ENCODE results near the gene QSOX2. TPM values are rescaled to one million over a fixed set of nuclear protein-coding genes. Genes with fewer than 3 reads are reported as not detected.

QSOX2 gene
- polyA plus RNA-seq (2013, experiment 1 of 2; ENCODE audit: insufficient read length), result 21.4 TPM
- polyA plus RNA-seq (2013, experiment 2 of 2; ENCODE audit: insufficient read length), result 14.1 TPM

DNA sequence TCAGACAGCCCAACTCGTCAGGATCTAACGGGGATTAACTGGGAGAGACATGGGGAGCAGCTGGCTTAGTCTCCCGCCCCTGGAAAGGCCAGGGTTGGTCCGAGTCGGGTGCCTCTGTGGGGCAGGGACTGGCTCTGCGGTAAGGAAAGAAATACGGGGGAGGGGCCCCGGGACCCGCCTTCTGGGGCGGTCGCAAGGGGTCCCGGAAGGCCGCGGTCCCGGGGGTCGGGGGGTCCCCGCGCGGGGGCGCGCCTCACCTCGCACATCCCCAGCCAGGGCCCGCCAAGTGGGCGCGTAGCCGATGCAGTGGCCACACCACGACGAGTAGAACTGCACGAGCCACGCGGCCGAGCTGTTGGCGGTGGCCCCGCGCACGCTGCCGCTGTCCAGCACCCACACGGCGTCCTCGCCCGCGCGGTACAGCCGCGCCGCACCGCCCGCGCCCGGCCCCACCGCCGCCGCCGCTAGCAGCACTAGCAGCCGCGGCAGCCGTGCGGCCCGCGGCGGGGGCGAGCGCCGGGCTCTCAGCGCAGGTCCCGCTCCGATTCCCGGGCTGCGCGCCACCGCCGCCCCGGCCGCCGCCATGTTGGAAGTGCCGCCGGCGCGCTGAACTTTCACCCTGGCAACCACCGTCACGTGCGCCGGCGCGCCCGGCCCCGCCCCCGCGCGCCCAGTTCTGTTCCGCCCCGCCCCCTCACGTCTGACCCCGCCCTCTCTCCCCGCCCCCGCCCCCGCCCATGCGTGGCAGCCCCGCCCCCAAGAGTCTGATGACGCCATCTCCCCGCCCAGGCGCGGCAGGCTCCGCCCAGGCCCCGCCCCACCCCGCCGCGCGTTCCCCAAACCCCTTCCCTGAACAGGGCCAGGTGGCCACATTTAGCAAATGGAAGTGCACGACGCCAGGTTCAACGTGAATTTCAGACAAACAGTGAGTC, at the start of gene QSOX2:
Gene QSOX2, minus strand, starts transcription at position 594 of the 932 bp plus-strand sequence. Its CDS starts 9 bp downstream, at position 585.
- DNase-seq, result peak; percentile 69

DNA sequence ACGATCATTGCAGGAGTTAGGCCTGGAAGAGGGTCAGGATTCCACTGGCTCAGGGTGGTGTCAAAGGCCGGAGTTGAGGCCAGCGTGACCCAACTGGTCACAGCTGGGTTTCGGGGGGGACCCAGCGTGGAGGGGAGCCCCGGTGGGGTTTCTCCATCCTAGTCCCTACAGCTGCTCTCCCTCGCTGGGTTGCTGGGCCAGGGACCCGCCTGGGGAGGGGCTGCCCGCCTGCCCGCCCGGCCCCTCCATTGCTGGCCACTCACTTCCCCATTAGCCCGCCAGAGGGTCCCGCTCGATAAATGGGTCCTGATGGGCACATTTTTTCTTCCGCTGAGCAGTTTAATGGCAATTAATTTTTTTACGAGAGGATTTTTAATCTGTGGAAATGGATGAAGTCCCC, 49.4 kb upstream of the QSOX2 start:
- DNase-seq, result no peak

GRCh38 chr9:136294437-136294836, 48.8 kb upstream of the QSOX2 start:
- DNase-seq, result no peak

GRCh38 chr9:136293476-136294077, 48.0 kb upstream of the QSOX2 start:
- no peak for DNase-seq

GRCh38 chr9:136292591-136293448, 47.2 kb upstream of the QSOX2 start:
- DNase-seq, result no peak

GRCh38 chr9:136292026-136292538, 46.5 kb upstream of the QSOX2 start:
- no peak for DNase-seq

GRCh38 chr9:136291306-136292025, 45.9 kb upstream of the QSOX2 start:
- no peak for DNase-seq

- DNase-seq, result no peak
These were observed 44.9 kb upstream of the QSOX2 start for GRCh38 chr9:136290508-136291000.

DNA sequence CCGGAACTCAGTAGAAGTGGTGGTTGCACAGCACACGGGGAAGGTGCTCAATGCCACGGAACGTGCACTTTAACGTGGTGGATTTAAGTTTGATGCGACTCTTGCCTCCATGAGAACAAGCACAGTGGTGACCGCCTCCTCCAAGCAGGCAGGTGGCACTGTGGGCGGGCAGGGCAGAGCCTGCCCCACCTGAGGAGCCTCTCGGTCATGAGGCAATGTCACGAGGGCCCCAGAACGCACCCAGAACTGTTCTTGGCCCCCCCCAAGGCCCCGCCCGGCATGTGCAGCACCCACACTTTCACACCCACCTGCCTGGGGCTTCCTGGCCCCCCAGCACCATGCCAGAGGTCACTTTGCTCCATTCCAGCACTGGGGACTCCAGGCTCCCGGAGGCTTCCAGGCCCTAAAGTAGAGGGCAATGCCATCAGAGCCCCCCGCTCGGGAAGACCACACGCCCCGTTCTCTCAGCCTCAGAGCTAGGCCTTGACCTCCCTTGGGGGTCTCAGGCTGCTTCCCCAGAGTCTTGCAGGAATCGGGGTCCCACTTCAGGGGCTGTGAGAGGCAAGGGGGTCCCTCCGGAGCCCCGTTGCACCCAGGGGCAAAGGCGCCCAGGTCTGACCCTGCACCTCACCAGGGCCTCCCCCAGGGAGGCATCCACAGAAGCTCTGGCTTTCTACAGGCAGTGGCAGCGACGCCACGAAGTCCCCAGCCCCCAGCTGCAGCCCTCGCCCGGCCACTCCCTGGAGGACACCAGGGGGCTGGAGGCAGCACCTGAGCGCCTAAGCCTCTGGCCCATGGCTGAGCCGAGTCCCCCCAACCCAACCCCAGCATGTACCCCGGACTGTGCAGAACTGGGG, 44.3 kb upstream of the QSOX2 start:
- no peak for DNase-seq

DNA sequence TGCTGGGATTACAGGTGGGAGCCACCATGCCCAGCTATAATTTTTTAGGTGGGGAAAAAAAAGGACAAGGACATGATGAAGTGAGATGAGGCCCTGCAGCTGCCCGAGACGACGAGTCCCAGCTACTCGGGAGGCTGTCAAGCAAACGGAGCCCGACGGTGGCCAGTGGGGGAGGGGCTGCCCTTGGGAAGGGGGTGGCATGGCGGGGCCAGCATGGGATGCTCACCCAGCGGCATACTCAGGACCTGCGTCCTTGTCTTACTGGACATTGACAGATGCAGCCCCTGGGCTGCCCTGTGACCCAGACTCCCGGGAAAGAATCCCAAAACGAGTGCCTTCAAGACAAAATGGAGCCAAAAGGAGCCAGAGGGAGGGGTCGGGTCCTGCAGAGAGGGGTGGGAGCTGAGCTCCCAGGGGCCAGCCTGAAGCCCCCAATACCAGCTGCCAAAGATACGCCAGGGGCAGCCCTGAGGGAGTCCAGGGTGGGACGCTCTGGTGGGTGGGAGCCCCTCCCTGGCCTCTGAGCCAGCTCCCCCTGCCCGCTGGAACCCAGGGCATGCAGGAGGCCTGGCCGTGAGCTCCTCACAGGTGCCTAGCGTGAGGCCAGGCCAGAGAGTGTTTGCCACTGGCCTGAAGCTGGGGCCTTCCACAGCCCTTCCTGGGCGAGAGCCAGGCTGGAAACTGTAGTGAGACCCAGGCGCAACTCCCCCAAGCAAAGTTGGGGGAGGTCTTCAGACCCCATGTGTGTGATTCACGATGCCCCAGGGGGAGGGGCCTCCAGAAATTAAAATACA, 42.5 kb upstream of the QSOX2 start:
- DNase-seq, result no peak

DNA sequence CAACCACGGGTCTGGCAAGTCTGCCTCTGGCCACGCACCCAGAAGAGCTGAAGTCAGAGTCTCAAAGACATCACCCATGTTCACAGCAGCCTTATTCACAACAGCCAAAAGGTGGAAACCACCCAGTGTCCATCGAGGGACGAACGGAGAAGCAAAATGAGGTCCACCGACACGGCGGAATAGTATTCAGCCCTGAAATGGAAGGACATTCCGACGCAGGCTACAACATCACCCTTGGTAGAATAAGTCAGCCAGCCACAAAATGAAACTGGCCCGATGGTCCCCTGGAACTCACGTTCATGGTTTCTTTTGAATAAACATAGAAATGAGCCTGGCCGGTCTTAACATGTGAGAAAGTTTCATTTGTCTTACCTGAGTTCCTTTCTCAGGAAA, 41.4 kb upstream of the QSOX2 start:
- DNase-seq, result no peak

- DNase-seq, result no peak
These were observed 40.9 kb upstream of the QSOX2 start for GRCh38 chr9:136286359-136286986.

DNA sequence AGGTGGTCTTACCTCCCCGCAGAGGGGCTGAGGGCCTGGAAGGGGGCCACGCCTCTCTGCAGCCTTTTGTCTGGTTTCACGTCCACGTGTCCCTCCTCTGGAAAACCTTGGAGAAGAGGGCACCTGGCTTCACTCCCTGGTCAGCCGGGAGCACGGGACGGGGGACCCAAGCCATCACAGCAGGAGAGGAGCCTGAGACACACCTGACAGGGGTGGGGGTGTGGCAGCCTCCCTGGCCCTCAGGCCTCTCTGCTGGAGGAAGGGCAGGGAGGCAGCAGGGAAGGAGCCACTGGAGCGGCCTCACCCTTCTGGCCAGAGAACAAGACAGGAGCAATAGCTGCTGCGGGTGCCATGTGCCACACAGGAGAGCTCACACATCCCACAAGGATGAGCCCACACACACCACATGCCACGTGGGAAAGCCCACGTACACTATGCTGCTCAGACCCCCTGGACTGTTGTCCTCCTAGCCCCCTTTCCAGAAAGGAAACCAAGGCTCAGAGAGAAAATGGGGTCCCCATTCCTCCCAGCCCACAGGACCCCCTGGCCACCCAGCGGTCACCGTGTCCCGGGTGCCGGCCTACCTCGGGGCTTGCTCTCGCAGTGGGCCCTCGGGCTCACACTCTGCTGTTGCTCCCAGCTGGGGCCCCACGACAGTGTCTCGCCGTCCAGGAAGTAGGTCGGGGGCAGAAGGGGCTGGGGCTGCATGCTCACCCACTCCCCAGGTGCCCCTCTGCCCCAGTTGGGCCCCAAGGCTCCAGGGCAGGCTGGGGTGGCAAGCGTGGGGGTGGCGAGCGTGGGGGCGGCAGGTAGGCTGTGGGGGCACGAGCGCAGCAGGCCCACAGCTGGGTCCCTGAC, 40.1 kb upstream of the QSOX2 start:
- no peak for DNase-seq

DNA sequence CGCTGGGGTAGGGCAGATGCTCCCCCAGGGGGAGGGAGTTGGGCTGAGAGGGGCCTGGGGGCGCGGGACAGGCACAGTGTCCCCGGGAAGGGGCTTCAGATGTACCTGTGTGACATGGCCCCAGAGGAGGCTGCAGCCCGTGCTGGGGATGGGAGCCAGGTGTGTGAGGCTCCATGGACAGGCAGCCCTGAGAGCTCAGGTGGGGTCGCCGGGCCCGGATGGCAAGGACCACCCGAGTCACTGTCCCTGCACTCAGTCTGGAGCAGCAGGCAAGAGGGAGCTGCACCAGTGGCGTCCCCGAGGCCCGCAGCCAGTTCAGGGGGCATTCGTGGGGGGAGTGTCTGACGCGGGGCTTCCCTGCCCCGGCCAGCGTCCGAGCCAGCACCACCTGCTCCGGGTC, 39.3 kb upstream of the QSOX2 start:
- DNase-seq, result no peak

- DNase-seq, result no peak
These were observed 38.7 kb upstream of the QSOX2 start for GRCh38 chr9:136284311-136284710.

DNA sequence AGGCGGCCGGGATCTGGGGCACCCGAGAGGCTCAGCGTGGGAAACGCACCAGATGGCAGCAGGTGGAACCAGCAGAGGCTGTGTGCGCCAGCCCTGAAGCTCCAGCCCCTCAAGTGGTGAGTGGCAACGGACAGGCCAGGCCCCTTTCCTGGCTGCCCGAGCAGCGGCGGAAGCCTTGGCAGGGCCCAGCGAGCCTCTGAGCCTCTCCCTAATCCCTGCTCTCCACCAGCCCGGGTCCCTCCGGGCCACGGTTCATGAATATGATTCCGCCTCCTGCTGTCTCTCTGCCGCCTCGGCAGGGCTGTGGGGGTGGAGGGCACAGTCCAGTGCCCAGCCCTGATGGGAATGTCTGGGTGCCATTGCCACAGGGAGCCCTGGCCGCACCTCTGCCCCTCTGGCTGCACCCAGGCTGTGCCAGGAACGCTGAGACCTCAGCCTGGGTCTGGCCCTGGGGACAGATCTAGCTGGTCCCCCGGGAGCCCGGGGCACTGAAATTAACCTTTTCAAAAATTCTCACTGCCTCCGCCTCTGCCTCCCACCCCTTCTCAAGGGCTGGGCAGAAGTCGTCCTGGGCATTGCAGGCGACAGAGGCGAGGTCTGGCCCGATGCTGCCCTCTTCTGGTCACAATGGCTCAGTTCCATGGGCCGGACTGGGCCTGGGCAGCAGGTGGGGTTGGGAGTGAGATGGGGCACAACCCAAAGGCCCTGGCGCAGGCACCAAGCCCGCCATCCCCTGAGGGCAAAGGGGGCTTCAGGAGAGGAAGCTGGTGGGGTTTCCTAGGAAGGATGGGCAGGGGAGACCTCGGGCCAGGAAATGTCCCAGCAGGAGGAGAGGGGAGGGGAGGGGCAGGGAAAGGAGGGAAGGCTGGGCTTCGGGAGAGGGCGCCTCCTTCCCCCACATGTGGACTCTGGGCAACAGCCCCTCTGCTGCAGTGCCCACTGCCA, 38.0 kb upstream of the QSOX2 start:
- DNase-seq, result peak; percentile 58

GRCh38 chr9:136282272-136282861, 36.8 kb upstream of the QSOX2 start:
- no peak for DNase-seq

Measured in fibroblast of skin of back (primary cell).